Smooth muscle cell (in vitro differentiated cells): ENCODE results near the gene LSM11. TPM values are rescaled to one million over a fixed set of nuclear protein-coding genes. Genes with fewer than 3 reads are reported as not detected.

ENCODE experiments used
- DNase-seq: peaks from one replicate; lab custom pipeline; 2025; ENCODE audit not compliant: unreplicated experiment; lab: John Stamatoyannopoulos, UW
- H2AFZ ChIP-seq: fragments of 200-600 bp; sonication (generic); 2 replicates; pipeline ENCODE4 v1.6.0; 2016; ENCODE audit warnings: antibody characterized with exemption, low read depth, mild to moderate bottlenecking
- H3F3A ChIP-seq: fragments of 200-600 bp; sonication (generic); 2 replicates; pipeline ENCODE4 v1.6.0; 2017; ENCODE audit warnings: antibody characterized with exemption, low read depth
- H3K27ac ChIP-seq: fragments of 200-600 bp; sonication (generic); 2 replicates; pipeline ENCODE4 v1.5.1; 2016; ENCODE audit warnings: low read depth, mild to moderate bottlenecking
- H3K27me3 ChIP-seq: fragments of 200-600 bp; sonication (generic); 2 replicates; pipeline ENCODE4 v1.6.1; 2016; ENCODE audit warnings: low read depth, mild to moderate bottlenecking
- H3K36me3 ChIP-seq: fragments of 200-600 bp; sonication (generic); 2 replicates; pipeline ENCODE4 v1.5.1; 2016; ENCODE audit warnings: low read depth
- H3K4me1 ChIP-seq: fragments of 200-600 bp; sonication (generic); 2 replicates; pipeline ENCODE4 v1.5.1; 2016; ENCODE audit warnings: low read depth
- H3K4me2 ChIP-seq: fragments of 200-600 bp; sonication (generic); 2 replicates; pipeline ENCODE4 v1.6.0; 2016; ENCODE audit warnings: mild to moderate bottlenecking
- H3K4me3 ChIP-seq: fragments of 200-600 bp; sonication (generic); 2 replicates; pipeline ENCODE4 v1.5.1; 2016; ENCODE audit warnings: mild to moderate bottlenecking
- H3K79me2 ChIP-seq: fragments of 200-600 bp; sonication (generic); 2 replicates; pipeline ENCODE4 v1.6.0; 2016; ENCODE audit warnings: low read depth, mild to moderate bottlenecking
- H3K9ac ChIP-seq: fragments of 200-600 bp; sonication (generic); 2 replicates; pipeline ENCODE4 v1.6.0; 2016; ENCODE audit warnings: low read depth
- H3K9me3 ChIP-seq: fragments of 200-600 bp; sonication (generic); replicated peaks from 2 replicates; pipeline ENCODE4 v1.5.1; 2016; ENCODE audit warnings: low read depth
- H4K20me1 ChIP-seq: fragments of 200-600 bp; sonication (generic); 2 replicates; pipeline ENCODE4 v1.6.0; 2016; ENCODE audit warnings: low read depth
- WGBS: methylation state at CpG from one replicate; pipeline ENCODE4 v1.1.7; 2016; ENCODE audit warnings: low lambda C conversion rate; 5-methylcytosine and 5-hydroxymethylcytosine counted together
- polyA plus RNA-seq: library from polyadenylated mRNA; unstranded; fragments of >200 nt; fragmentation: Nextera tagmentation; extraction: Ambion mirVana; gene quantifications from 2 replicates; pipeline ENCODE4 v1.2.1, GENCODE V29; 2016
- total RNA-seq: library from RNA; depleted of rRNA; stranded (reverse); fragments of >200 nt; gene quantifications from 2 replicates; pipeline ENCODE4 v1.2.3, GENCODE V29; 2014
- TF ChIP-seq, protein P1 (sequence below): fragments of 200-600 bp; sonication (generic); IDR thresholded peaks from 2 replicates; pipeline ENCODE4 v1.5.1; 2017; ENCODE audit warnings: borderline replicate concordance, mild to moderate bottlenecking, antibody characterized with exemption; ENCODE audit not compliant: insufficient read depth, poor library complexity, severe bottlenecking

The LSM11 gene
- total and polyA plus RNA-seq, 2 experiments from 2014 or later = 2.2 to 7.5 TPM

DNA sequence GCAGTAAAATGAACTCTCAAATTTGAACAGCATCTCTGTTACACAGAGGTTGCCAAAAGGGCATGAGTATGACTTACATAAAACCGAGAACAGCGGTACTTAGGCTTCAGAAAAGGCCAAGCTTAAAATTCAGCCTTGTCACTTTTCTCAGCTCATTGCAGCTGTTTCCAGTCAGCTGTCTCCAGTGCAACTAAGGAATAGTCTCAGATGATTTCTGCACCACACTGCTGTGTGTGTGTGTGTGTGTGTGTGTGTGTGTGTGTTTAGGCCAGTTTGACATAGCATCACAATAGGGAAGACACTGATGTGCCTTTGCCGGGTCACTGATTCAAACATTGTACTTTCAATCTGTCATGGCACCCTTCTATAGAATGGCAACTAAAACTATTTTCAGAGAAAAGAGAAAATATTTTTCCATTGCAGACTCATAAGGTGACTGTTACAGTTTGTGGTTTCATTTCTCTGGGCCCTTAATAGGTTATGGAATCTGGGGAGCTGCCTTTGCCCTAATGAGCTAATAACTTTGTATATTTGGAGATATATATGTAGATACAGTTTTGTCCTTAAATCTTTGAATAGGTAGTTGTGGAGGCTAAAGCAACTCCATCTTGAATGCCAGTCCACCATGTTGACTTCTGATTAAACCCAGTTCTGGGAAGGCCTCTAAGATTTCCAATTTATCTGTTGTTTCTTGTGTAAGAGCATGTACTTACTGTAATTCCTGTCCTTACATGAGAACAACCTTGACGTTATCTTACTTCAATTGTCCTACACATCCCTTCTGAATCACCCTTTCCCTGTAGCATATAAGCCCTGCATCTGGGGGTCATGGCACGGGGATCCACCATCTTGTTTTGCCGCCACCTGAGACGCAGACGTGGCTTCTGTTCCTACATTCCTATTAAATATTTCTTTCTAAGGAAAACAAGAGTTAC, 4.5 kb downstream of the LSM11 start:
- Histone ChIP-seq H3K79me2 (peaks cover 5% of the 10 kb centered on the region), H3F3A (no peaks in the 10 kb centered on the region), H3K4me2 (no peak overlapping the region), H3K27ac (peak overlapping the region; percentile 68), H2AFZ (no peak overlapping the region), H3K9ac (no peak overlapping the region), H3K27me3 (no peaks in the 10 kb centered on the region), H3K9me3 (no peaks in the 10 kb centered on the region), H4K20me1 (no peaks in the 10 kb centered on the region), H3K36me3 (no peaks in the 10 kb centered on the region), H3K4me3 (no peak overlapping the region), H3K4me1 (peaks cover 3% of the 10 kb centered on the region)
- DNase-seq = no peak
- TF ChIP-seq, protein P1, sequence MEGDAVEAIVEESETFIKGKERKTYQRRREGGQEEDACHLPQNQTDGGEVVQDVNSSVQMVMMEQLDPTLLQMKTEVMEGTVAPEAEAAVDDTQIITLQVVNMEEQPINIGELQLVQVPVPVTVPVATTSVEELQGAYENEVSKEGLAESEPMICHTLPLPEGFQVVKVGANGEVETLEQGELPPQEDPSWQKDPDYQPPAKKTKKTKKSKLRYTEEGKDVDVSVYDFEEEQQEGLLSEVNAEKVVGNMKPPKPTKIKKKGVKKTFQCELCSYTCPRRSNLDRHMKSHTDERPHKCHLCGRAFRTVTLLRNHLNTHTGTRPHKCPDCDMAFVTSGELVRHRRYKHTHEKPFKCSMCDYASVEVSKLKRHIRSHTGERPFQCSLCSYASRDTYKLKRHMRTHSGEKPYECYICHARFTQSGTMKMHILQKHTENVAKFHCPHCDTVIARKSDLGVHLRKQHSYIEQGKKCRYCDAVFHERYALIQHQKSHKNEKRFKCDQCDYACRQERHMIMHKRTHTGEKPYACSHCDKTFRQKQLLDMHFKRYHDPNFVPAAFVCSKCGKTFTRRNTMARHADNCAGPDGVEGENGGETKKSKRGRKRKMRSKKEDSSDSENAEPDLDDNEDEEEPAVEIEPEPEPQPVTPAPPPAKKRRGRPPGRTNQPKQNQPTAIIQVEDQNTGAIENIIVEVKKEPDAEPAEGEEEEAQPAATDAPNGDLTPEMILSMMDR = no peak
- 98% methylated on average over 8 of the region's 8 CpGs for WGBS

DNA sequence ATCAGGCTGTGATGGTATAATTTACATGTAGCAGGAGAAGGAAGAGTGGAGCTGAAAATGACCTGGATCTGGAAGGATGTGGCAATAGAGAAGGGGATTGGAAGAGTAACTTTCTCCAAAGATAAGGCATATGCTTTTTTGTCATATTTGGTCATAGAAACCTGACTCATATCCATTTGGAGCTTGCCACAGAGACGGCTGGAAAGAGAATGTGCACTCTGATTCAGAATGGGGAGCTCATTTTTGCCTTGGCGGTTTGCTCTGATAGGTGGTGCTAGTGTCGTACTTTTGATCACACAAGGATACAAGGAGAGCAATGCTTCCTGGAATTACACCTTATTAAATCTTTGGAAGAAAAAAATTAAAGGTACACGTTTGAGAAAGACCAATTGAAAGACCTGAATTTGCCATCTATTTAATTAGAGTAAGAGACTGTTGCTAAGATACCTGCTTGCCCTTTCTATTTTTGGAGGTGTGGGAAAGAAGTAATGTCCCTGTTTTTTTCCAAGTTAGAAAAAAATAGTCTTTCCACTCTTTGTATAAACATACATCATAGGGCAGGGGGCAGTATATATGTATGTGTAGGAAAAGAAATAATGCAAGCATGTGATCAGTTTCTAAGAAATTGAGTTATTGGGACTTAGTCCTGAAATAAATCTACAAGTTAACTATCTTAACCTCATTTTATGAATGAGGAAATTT, 5.4 kb downstream of the LSM11 start:
- WGBS = 47% methylated on average over 4 of the region's 4 CpGs
- no peak for DNase-seq
- Histone ChIP-seq H3K9ac (no peak overlapping the region), H3K4me2 (peak overlapping the region; percentile 19), H3K4me3 (no peak overlapping the region), H4K20me1 (no peaks in the 10 kb centered on the region), H3K36me3 (no peaks in the 10 kb centered on the region), H3K79me2 (peaks cover 5% of the 10 kb centered on the region), H3K4me1 (peaks cover 3% of the 10 kb centered on the region), H3K27ac (peak overlapping the region; percentile 68), H3K9me3 (no peaks in the 10 kb centered on the region), H3K27me3 (no peaks in the 10 kb centered on the region), H3F3A (no peaks in the 10 kb centered on the region), H2AFZ (no peak overlapping the region)
- TF ChIP-seq, protein P1 = no peak

DNA sequence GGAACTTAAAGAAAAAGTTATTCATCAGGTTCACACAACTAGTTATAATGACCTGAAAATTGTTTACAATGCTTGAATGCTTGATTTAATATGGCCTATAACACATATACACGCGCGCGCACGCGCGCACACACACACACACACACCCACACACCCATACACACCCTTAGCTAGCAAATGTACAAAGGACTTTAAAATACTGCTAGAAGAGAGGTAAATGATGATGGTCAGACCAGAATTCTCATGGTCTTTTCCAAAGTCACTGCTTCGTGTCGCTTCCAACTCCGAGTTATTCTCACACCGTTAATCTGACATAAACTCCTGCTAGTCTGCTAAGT, 5.9 kb downstream of the LSM11 start:
- Histone ChIP-seq H3K4me1 (peaks cover 3% of the 10 kb centered on the region), H3K27me3 (no peaks in the 10 kb centered on the region), H3K9ac (no peak overlapping the region), H3K79me2 (peaks cover 5% of the 10 kb centered on the region), H2AFZ (no peak overlapping the region), H3K27ac (no peak overlapping the region), H3F3A (no peaks in the 10 kb centered on the region), H3K36me3 (no peaks in the 10 kb centered on the region), H4K20me1 (no peaks in the 10 kb centered on the region), H3K9me3 (no peaks in the 10 kb centered on the region), H3K4me2 (peak overlapping the region; percentile 19), H3K4me3 (no peak overlapping the region)
- no peak for DNase-seq
- 77% methylated on average over 11 of the region's 11 CpGs for WGBS
- TF ChIP-seq, protein P1 = no peak
